H1 (cell line): ENCODE results near the gene SIK3. TPM values are rescaled to one million over a fixed set of nuclear protein-coding genes. Genes with fewer than 3 reads are reported as not detected.

ENCODE experiments used
- CTCF ChIA-PET: fragments of 300-600 bp; sonication (Branson Sonifier 250); formaldehyde crosslinking; loops from one replicate; lab custom pipeline; 2021; ENCODE audit not compliant: partially characterized antibody; lab: Charles Lee
- POLR2A ChIA-PET: fragments of 300-600 bp; sonication (Branson Sonifier 250); formaldehyde crosslinking; loops from one replicate; lab custom pipeline; 2021; ENCODE audit warnings: inconsistent platforms; ENCODE audit not compliant: partially characterized antibody; lab: Charles Lee
- DNase-seq, 2 experiments: peaks; one replicate each; pipeline versions ENCODE4 v3.0.0 to v3.0.0-alpha.2; 2010 to 2022; ENCODE audit warnings: low spot score in 2 of 2, low read depth in 1 of 2, mixed read lengths in 1 of 2
- FAIRE-seq: peaks from 2 replicates; lab custom pipeline; 2011; peaks lifted over from hg19 to GRCh38; lab: Jason Lieb, UNC
- H2AFZ ChIP-seq: 2 replicates; pipeline ENCODE4 v1.8.1; 2012; ENCODE audit warnings: low read length, inconsistent platforms
- H2AK5ac ChIP-seq: 2 replicates; pipeline ENCODE4 v1.6.1; 2013; ENCODE audit warnings: low read depth, low read length
- H2BK120ac ChIP-seq: replicated peaks from 2 replicates; pipeline ENCODE3; 2013; ENCODE audit warnings: low read depth, low read length, inconsistent platforms
- H2BK12ac ChIP-seq: 2 replicates; pipeline ENCODE4 v1.6.1; 2013; ENCODE audit warnings: low read depth, low read length
- H2BK15ac ChIP-seq: 2 replicates; pipeline ENCODE4 v1.6.1; 2013; ENCODE audit warnings: low read length
- H2BK20ac ChIP-seq: 2 replicates; pipeline ENCODE4 v1.6.1; 2013; ENCODE audit warnings: low read length
- H2BK5ac ChIP-seq: 2 replicates; pipeline ENCODE4 v1.6.1; 2013; ENCODE audit warnings: low read depth, low read length
- H3K14ac ChIP-seq: 2 replicates; pipeline ENCODE4 v1.6.1; 2013; ENCODE audit warnings: inconsistent platforms; ENCODE audit not compliant: insufficient read length
- H3K18ac ChIP-seq: 2 replicates; pipeline ENCODE4 v1.6.1; 2013; ENCODE audit warnings: low read length; ENCODE audit errors: extremely low read depth
- H3K23ac ChIP-seq: 2 replicates; pipeline ENCODE4 v1.6.1; 2013; ENCODE audit warnings: inconsistent platforms; ENCODE audit not compliant: insufficient read length
- H3K23me2 ChIP-seq: 2 replicates; pipeline ENCODE4 v1.6.1; 2013; ENCODE audit warnings: low read depth, low read length
- H3K27ac ChIP-seq: 2 replicates; pipeline ENCODE4 v1.6.1; 2011; ENCODE audit warnings: low read depth, low read length, inconsistent platforms
- H3K27me3 ChIP-seq, 4 experiments: replicated peaks in 1 of 4; 1 replicate in 1 of 4; 2 replicates in 3 of 4; pipeline versions ENCODE4 v1.6.1 to v1.8.1; 2011 to 2013; ENCODE audit warnings: low read length in 3 of 4, mild to moderate bottlenecking in 3 of 4, inconsistent platforms in 2 of 4, mixed read lengths in 2 of 4, moderate library complexity in 1 of 4; ENCODE audit not compliant: control insufficient read depth in 3 of 4, insufficient read depth in 3 of 4; ENCODE audit errors: extremely low read depth in 1 of 4
- H3K36me3 ChIP-seq, 4 experiments: 2 replicates each; pipeline versions ENCODE4 v1.6.1 to v1.8.1; 2011 to 2013; ENCODE audit warnings: mild to moderate bottlenecking in 4 of 4, low read length in 3 of 4, moderate library complexity in 2 of 4, control low read depth in 1 of 4, inconsistent platforms in 1 of 4; ENCODE audit not compliant: insufficient read depth in 4 of 4, control insufficient read depth in 2 of 4
- H3K4ac ChIP-seq: replicated peaks from 2 replicates; pipeline ENCODE3; 2013; ENCODE audit warnings: low read length, low read depth, mixed read lengths, inconsistent platforms; ENCODE audit not compliant: insufficient read length
- H3K4me1 ChIP-seq, 4 experiments: replicated peaks in 1 of 4; 1 replicate in 1 of 4; 2 replicates in 3 of 4; pipeline versions ENCODE4 v1.6.1 to v1.8.1; 2011 to 2013; ENCODE audit warnings: low read length in 3 of 4, inconsistent platforms in 2 of 4, mixed read lengths in 1 of 4; ENCODE audit not compliant: insufficient read depth in 4 of 4, control insufficient read depth in 3 of 4
- H3K4me2 ChIP-seq, 2 experiments: 2 replicates each; pipeline versions ENCODE4 v1.6.1 to v1.8.1; 2011 to 2013; ENCODE audit warnings: low read depth in 2 of 2, low read length in 2 of 2, control low read depth in 1 of 2, inconsistent platforms in 1 of 2, mild to moderate bottlenecking in 1 of 2; ENCODE audit not compliant: insufficient read depth in 1 of 2
- H3K4me3 ChIP-seq, 4 experiments: fragments of 200-600, 300-600 bp in 1 of 4; sonication (generic), shearing (Covaris generic), sonication (Bioruptor Twin) in 1 of 4; 2 replicates each; pipeline versions ENCODE4 v1.5.1 to v1.8.1; 2011 to 2016; ENCODE audit warnings: low read length in 4 of 4, low read depth in 3 of 4, control low read depth in 2 of 4, inconsistent platforms in 2 of 4, mild to moderate bottlenecking in 2 of 4, mixed read lengths in 1 of 4, moderate library complexity in 1 of 4; ENCODE audit not compliant: insufficient read depth in 2 of 4; ENCODE audit errors: extremely low read depth in 1 of 4
- H3K56ac ChIP-seq: replicated peaks from 2 replicates; pipeline ENCODE3; 2013; ENCODE audit warnings: low read depth, mild to moderate bottlenecking, mixed read lengths, low read length, inconsistent platforms; ENCODE audit not compliant: insufficient read length
- H3K79me1 ChIP-seq: 2 replicates; pipeline ENCODE4 v1.6.1; 2013; ENCODE audit warnings: low read depth, low read length, control low read depth
- H3K79me2 ChIP-seq, 2 experiments: 2 replicates each; pipeline versions ENCODE4 v1.6.1 to v1.8.1; 2012 to 2013; ENCODE audit warnings: low read length in 2 of 2, mild to moderate bottlenecking in 2 of 2, inconsistent platforms in 1 of 2; ENCODE audit not compliant: insufficient read depth in 2 of 2, control insufficient read depth in 1 of 2
- H3K9ac ChIP-seq, 4 experiments: replicated peaks in 1 of 4; 1 replicate in 1 of 4; 2 replicates in 3 of 4; pipeline versions ENCODE4 v1.6.1 to v1.8.1; 2011 to 2013; ENCODE audit warnings: low read depth in 3 of 4, low read length in 3 of 4, control low read depth in 2 of 4, mild to moderate bottlenecking in 2 of 4, moderate library complexity in 2 of 4, inconsistent platforms in 1 of 4; ENCODE audit errors: extremely low read depth in 1 of 4
- H3K9me3 ChIP-seq, 2 experiments: 2 replicates each; pipeline versions ENCODE4 v1.6.1 to v1.8.1; 2012 to 2013; ENCODE audit warnings: mild to moderate bottlenecking in 2 of 2, moderate library complexity in 2 of 2, control low read depth in 1 of 2, inconsistent platforms in 1 of 2, low read depth in 1 of 2, low read length in 1 of 2, mixed read lengths in 1 of 2; ENCODE audit not compliant: insufficient read depth in 2 of 2
- H4K20me1 ChIP-seq, 2 experiments: replicated peaks in 1 of 2; 2 replicates each; pipeline versions ENCODE3 to v1.8.1; 2011 to 2013; ENCODE audit warnings: inconsistent platforms in 2 of 2, low read length in 2 of 2, mild to moderate bottlenecking in 1 of 2; ENCODE audit not compliant: insufficient read depth in 2 of 2, control insufficient read depth in 1 of 2
- H4K5ac ChIP-seq: 2 replicates; pipeline ENCODE4 v1.6.1; 2013; ENCODE audit warnings: low read length, low read depth, mixed read lengths, inconsistent platforms; ENCODE audit not compliant: insufficient read length
- H4K8ac ChIP-seq: 2 replicates; pipeline ENCODE4 v1.8.0; 2013; ENCODE audit warnings: mild to moderate bottlenecking, moderate library complexity, low read length, inconsistent platforms; ENCODE audit not compliant: insufficient read depth; ENCODE audit errors: extremely low read depth
- H4K91ac ChIP-seq: replicated peaks from 2 replicates; pipeline ENCODE3; 2013; ENCODE audit warnings: low read length, mixed read lengths, inconsistent platforms; ENCODE audit not compliant: insufficient read length
- CTBP2 ChIP-seq: IDR thresholded peaks from 2 replicates; pipeline ENCODE4 v1.7.0; 2011; ENCODE audit warnings: borderline replicate concordance, mild to moderate bottlenecking, moderate library complexity, mixed read lengths, low read length; ENCODE audit not compliant: insufficient read depth, insufficient read length
- CTCF ChIP-seq, 3 experiments: IDR thresholded peaks; 1 replicate in 2 of 3; 2 replicates in 1 of 3; pipeline versions ENCODE4 v1.5.1 to v1.6.1; 2011; ENCODE audit warnings: low read length in 3 of 3, mild to moderate bottlenecking in 3 of 3, inconsistent platforms in 2 of 3, low read depth in 1 of 3, moderate library complexity in 1 of 3; ENCODE audit not compliant: insufficient read depth in 1 of 3; ENCODE audit errors: control extremely low read depth in 1 of 3
- POLR2A ChIP-seq, 2 experiments: IDR thresholded peaks; 1 replicate in 1 of 2; 2 replicates in 1 of 2; pipeline ENCODE4 v1.6.1; 2011; ENCODE audit warnings: low read depth in 2 of 2, low read length in 2 of 2, mild to moderate bottlenecking in 2 of 2; ENCODE audit errors: control extremely low read depth in 1 of 2
- RBBP5 ChIP-seq: IDR thresholded peaks from 2 replicates; pipeline ENCODE4 v1.7.1; 2012; ENCODE audit warnings: low read depth, mild to moderate bottlenecking, inconsistent platforms, low read length, moderate library complexity, borderline replicate concordance
- WGBS, 2 experiments: shearing (Covaris generic) in 1 of 2; methylation state at CpG; one replicate each; pipeline versions ENCODE4 v1.1.6 to v1.1.7; 2013 to 2015; ENCODE audit warnings: low lambda C conversion rate in 2 of 2, mixed read lengths in 2 of 2, inconsistent platforms in 1 of 2, low coverage in 1 of 2, missing lambda C conversion rate in 1 of 2; ENCODE audit not compliant: insufficient replicate concordance in 2 of 2, insufficient coverage in 1 of 2, insufficient read length in 1 of 2; ENCODE audit errors: extremely low coverage in 1 of 2, missing lambda C conversion rate in 1 of 2; 5-methylcytosine and 5-hydroxymethylcytosine counted together
- polyA plus RNA-seq, 7 experiments: library from polyadenylated mRNA; depleted of rRNA in 3 of 7; stranded (reverse) in 5 of 7; unstranded in 2 of 7; fragments of >200 nt in 5 of 7; fragments of 200-250 nt in 2 of 7; gene quantifications; 1 replicate in 5 of 7; 2 replicates in 1 of 7; 4 replicates in 1 of 7; pipeline versions ENCODE4 v1.2.1 to v1.2.3, GENCODE V29; 2011 to 2013; ENCODE audit warnings: missing spikeins in 2 of 7, mixed read lengths in 2 of 7
- total RNA-seq: library from RNA; stranded (reverse); fragmentation: NEBNext Ultra II Directional; extraction: Animal tissue kit (Norgen Biotek cat#: 25700); gene quantifications from 2 replicates; pipeline ENCODE4 v1.2.1, GENCODE V29; 2021

Gene SIK3
- total and polyA plus RNA-seq, 2 of the 8 experiments (the other 6 are each of a cell fraction or from before 2014, with no cell fraction given): 19.9 to 32.1 TPM

GRCh38 chr11:117016246-117016645, 82.0 kb downstream of the SIK3 start:
- Histone ChIP-seq H4K20me1 (peaks cover 5 to 8% of the 10 kb centered on the region in 2 experiments), H2BK5ac (no peak overlapping the region), H3K14ac (no peak overlapping the region), H3K36me3 (0 out of 8 replicates have a peak, but pooled peaks cover 0 to 2% (median 0%) of the 10 kb centered on the region in 4 experiments), H3K4me2 (no peak overlapping the region), H3K4me3 (no peak overlapping the region), H4K5ac (no peak overlapping the region), H3K9me3 (no peaks in the 10 kb centered on the region), H3K4me1 (no peaks in the 10 kb centered on the region; a peak in 1 of 7 replicates), H2AK5ac (no peak overlapping the region), H2AFZ (no peak overlapping the region), H3K4ac (no peak overlapping the region), H3K56ac (no peak overlapping the region), H4K91ac (no peak overlapping the region), H3K79me2 (peaks cover 0 to 38% of the 10 kb centered on the region in 2 experiments; a peak in 2 of 4 replicates), H3K79me1 (peaks cover 6% of the 10 kb centered on the region), H3K27me3 (no peaks in the 10 kb centered on the region), H2BK12ac (no peak overlapping the region), H2BK20ac (no peak overlapping the region), H3K23me2 (no peaks in the 10 kb centered on the region), H3K9ac (no peak overlapping the region), H3K23ac (no peak overlapping the region), H3K27ac (no peak overlapping the region), H2BK120ac (no peak overlapping the region), H4K8ac (no peak overlapping the region), H2BK15ac (no peak overlapping the region), H3K18ac (no peak overlapping the region)
- TF ChIP-seq CTBP2: no peak
- TF ChIP-seq POLR2A (IDR thresholded peaks at IDR 0.05; ENCODE audit: control extremely low read depth in 1 of 2, low read depth in 2 of 2, low read length in 2 of 2): no peak
- TF ChIP-seq CTCF (IDR thresholded peaks at IDR 0.05; ENCODE audit: control extremely low read depth in 1 of 3, insufficient read depth in 1 of 3, low read depth in 1 of 3, low read length in 3 of 3): no peak
- TF ChIP-seq RBBP5: no peak
- WGBS, 2 experiments: no CpG with 5 or more reads among the region's 6 CpGs
- CTCF ChIA-PET: interaction anchor here (0.7 to 1.8 kb wide), 2 partner anchors 62 to 67 kb away, joined by 3 to 4 read pairs; no protein-coding TSS in a partner anchor
- no peak for DNase-seq
- POLR2A ChIA-PET: no interaction called here
- FAIRE-seq: no peak
